Measurements from ENCODE around the gene RAB3B. TPM values are rescaled to one million over a fixed set of nuclear protein-coding genes. Genes with fewer than 3 reads are reported as not detected.

The RAB3B gene
- total and polyA plus RNA-seq, 2 donors = 0.07 to 0.24 TPM

GRCh38 chr1:51941528-51941927 lies 49.0 kb downstream of the RAB3B start:
- Histone ChIP-seq H3K4me1 (ENCODE audit: control insufficient read depth in 2 of 2, insufficient read depth in 2 of 2, low read length in 2 of 2) (no peaks in the 10 kb centered on the region), H3K27me3 (ENCODE audit: control insufficient read depth in 2 of 2, insufficient read depth in 1 of 2, low read length in 1 of 2) (no peaks in the 10 kb centered on the region), H3K9me3 (ENCODE audit: control insufficient read depth in 2 of 2, insufficient read depth in 1 of 2, low read length in 1 of 2) (no peaks in the 10 kb centered on the region), H3K27ac (ENCODE audit: low read depth in 1 of 2, low read length in 1 of 2) (no peak overlapping the region), H3K36me3 (ENCODE audit: control insufficient read depth in 2 of 2, insufficient read depth in 2 of 2, low read length in 1 of 2) (no peaks in the 10 kb centered on the region), H3K4me3 (ENCODE audit: low read length in 2 of 2) (no peak overlapping the region)
- DNase-seq (ENCODE audit: low read depth in 6 of 9, low spot score in 9 of 9) = no peak

DNA sequence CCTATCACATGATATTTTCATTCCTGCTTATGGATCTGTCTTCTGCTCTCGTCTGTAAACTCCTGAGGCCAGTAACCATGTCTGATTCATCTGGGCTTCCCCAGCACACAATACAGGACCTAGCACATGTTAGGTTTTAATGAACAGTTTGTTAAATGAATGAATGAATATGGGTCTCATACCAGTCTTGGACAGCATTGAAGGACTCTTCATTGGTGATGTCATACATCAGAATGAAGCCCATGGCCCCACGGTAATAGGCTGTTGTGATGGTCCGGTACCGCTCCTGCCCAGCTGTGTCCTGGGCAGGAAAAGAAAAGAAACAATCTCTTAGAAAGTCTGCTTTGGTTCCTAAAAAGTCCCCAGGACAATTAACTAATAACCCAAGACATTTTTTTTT lies 53.4 kb downstream of the RAB3B start:
- no peaks in the 10 kb centered on the region for H3K9me3 ChIP-seq (ENCODE audit: control insufficient read depth in 2 of 2, insufficient read depth in 1 of 2, low read length in 1 of 2)
- no peak overlapping the region for H3K27ac ChIP-seq (ENCODE audit: low read depth in 1 of 2, low read length in 1 of 2)
- no peak for DNase-seq (ENCODE audit: low read depth in 6 of 9, low spot score in 9 of 9)
- WGBS = 95% methylated on average over 4 of the region's 4 CpGs
- H3K4me1 ChIP-seq (ENCODE audit: control insufficient read depth in 2 of 2, insufficient read depth in 2 of 2, low read length in 2 of 2) = no peaks in the 10 kb centered on the region
- no peaks in the 10 kb centered on the region for H3K36me3 ChIP-seq (ENCODE audit: control insufficient read depth in 2 of 2, insufficient read depth in 2 of 2, low read length in 1 of 2)
- no peak overlapping the region for H3K4me3 ChIP-seq (ENCODE audit: low read length in 2 of 2)
- H3K27me3 ChIP-seq (ENCODE audit: control insufficient read depth in 2 of 2, insufficient read depth in 1 of 2, low read length in 1 of 2) = no peaks in the 10 kb centered on the region

GRCh38 chr1:51936531-51936930 lies 54.0 kb downstream of the RAB3B start:
- 92% methylated on average over 4 of the region's 4 CpGs for WGBS
- Histone ChIP-seq H3K4me1 (ENCODE audit: control insufficient read depth in 2 of 2, insufficient read depth in 2 of 2, low read length in 2 of 2) (no peaks in the 10 kb centered on the region), H3K9me3 (ENCODE audit: control insufficient read depth in 2 of 2, insufficient read depth in 1 of 2, low read length in 1 of 2) (no peaks in the 10 kb centered on the region), H3K27me3 (ENCODE audit: control insufficient read depth in 2 of 2, insufficient read depth in 1 of 2, low read length in 1 of 2) (no peaks in the 10 kb centered on the region), H3K4me3 (ENCODE audit: low read length in 2 of 2) (no peak overlapping the region), H3K36me3 (ENCODE audit: control insufficient read depth in 2 of 2, insufficient read depth in 2 of 2, low read length in 1 of 2) (no peaks in the 10 kb centered on the region), H3K27ac (ENCODE audit: low read depth in 1 of 2, low read length in 1 of 2) (no peak overlapping the region)
- DNase-seq (ENCODE audit: low read depth in 6 of 9, low spot score in 9 of 9) = no peak

DNA sequence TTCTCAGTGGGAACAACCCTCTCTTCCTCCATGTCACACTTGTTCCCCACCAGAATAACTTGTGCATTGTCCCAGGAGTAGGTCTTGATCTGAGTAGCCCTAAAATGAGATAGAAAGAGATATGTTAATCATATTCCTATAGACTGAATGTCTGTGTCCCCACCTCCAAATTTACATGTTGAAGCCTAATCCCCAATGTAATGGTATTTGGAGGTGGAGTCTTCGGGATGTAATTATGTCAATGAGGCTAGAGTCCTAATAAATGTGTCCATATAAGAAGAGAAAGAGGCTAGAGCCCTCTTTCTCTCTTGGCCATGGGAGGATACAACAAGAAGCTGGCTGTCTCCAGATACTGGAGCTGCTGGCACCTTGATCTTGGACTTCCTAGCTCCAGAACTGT lies 57.2 kb downstream of the RAB3B start:
- no peak for DNase-seq (ENCODE audit: low read depth in 6 of 9, low spot score in 9 of 9)
- Histone ChIP-seq H3K4me1 (ENCODE audit: control insufficient read depth in 2 of 2, insufficient read depth in 2 of 2, low read length in 2 of 2) (no peaks in the 10 kb centered on the region), H3K36me3 (ENCODE audit: control insufficient read depth in 2 of 2, insufficient read depth in 2 of 2, low read length in 1 of 2) (no peaks in the 10 kb centered on the region), H3K27me3 (ENCODE audit: control insufficient read depth in 2 of 2, insufficient read depth in 1 of 2, low read length in 1 of 2) (no peaks in the 10 kb centered on the region), H3K9me3 (ENCODE audit: control insufficient read depth in 2 of 2, insufficient read depth in 1 of 2, low read length in 1 of 2) (no peaks in the 10 kb centered on the region), H3K27ac (ENCODE audit: low read depth in 1 of 2, low read length in 1 of 2) (no peak overlapping the region), H3K4me3 (ENCODE audit: low read length in 2 of 2) (no peak overlapping the region)
- 100% methylated on average over 1 of the region's 1 CpG for WGBS

- Histone ChIP-seq H3K27me3 (ENCODE audit: control insufficient read depth in 2 of 2, insufficient read depth in 1 of 2, low read length in 1 of 2) (no peaks in the 10 kb centered on the region), H3K36me3 (ENCODE audit: control insufficient read depth in 2 of 2, insufficient read depth in 2 of 2, low read length in 1 of 2) (no peaks in the 10 kb centered on the region), H3K9me3 (ENCODE audit: control insufficient read depth in 2 of 2, insufficient read depth in 1 of 2, low read length in 1 of 2) (no peaks in the 10 kb centered on the region), H3K27ac (ENCODE audit: low read depth in 1 of 2, low read length in 1 of 2) (no peak overlapping the region), H3K4me3 (ENCODE audit: low read length in 2 of 2) (no peak overlapping the region), H3K4me1 (ENCODE audit: control insufficient read depth in 2 of 2, insufficient read depth in 2 of 2, low read length in 2 of 2) (no peaks in the 10 kb centered on the region)
- DNase-seq (ENCODE audit: low read depth in 6 of 9, low spot score in 9 of 9) = no peak
Observed at GRCh38 chr1:51930329-51930728, 60.2 kb downstream of the RAB3B start.

DNA sequence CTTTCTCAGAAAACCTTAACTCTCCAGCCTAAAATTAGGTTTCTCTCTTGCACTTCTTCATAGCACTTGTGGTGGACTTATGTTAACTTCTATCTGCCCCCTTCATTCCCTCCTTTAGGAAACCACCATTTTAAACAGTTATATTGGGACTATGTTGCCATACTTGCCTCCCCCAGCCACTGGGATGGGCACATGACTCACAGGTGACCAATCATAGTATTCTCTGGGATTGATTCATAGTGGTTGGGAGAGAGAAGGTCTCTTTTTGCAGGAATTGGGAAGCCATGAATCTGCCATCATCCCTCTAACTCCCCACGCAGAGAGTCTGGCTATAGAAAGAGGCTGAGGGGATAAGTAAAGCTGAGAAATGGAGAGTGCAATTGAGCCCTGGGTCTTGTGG lies 61.6 kb downstream of the RAB3B start:
- Histone ChIP-seq H3K9me3 (ENCODE audit: control insufficient read depth in 2 of 2, insufficient read depth in 1 of 2, low read length in 1 of 2) (no peaks in the 10 kb centered on the region), H3K27me3 (ENCODE audit: control insufficient read depth in 2 of 2, insufficient read depth in 1 of 2, low read length in 1 of 2) (no peaks in the 10 kb centered on the region), H3K4me3 (ENCODE audit: low read length in 2 of 2) (no peak overlapping the region), H3K36me3 (ENCODE audit: control insufficient read depth in 2 of 2, insufficient read depth in 2 of 2, low read length in 1 of 2) (no peaks in the 10 kb centered on the region), H3K4me1 (ENCODE audit: control insufficient read depth in 2 of 2, insufficient read depth in 2 of 2, low read length in 2 of 2) (no peaks in the 10 kb centered on the region), H3K27ac (ENCODE audit: low read depth in 1 of 2, low read length in 1 of 2) (no peak overlapping the region)
- no peak for DNase-seq (ENCODE audit: low read depth in 6 of 9, low spot score in 9 of 9)
- 96% methylated on average over 1 of the region's 1 CpG for WGBS

DNA sequence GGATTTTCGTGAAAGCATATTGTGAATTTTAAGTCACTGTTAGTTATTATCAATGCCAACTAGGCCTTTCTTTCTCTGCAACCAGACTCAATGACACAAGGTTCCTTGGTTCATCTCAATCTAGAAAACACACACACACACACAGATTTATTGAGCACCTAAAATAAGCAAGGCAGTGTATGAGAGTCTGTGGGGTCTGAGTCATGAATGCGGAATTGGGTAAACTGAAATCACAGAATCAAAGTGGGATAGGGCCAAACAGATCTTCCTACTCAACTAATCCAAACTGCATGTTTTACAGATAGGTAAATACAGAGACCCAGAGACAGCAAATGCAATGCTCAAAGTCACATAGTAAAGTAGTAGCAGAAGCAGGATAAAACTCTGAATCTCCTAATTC lies 63.5 kb downstream of the RAB3B start:
- Histone ChIP-seq H3K4me1 (ENCODE audit: control insufficient read depth in 2 of 2, insufficient read depth in 2 of 2, low read length in 2 of 2) (no peaks in the 10 kb centered on the region), H3K27me3 (ENCODE audit: control insufficient read depth in 2 of 2, insufficient read depth in 1 of 2, low read length in 1 of 2) (no peaks in the 10 kb centered on the region), H3K9me3 (ENCODE audit: control insufficient read depth in 2 of 2, insufficient read depth in 1 of 2, low read length in 1 of 2) (no peaks in the 10 kb centered on the region), H3K27ac (ENCODE audit: low read depth in 1 of 2, low read length in 1 of 2) (no peak overlapping the region), H3K4me3 (ENCODE audit: low read length in 2 of 2) (no peak overlapping the region), H3K36me3 (ENCODE audit: control insufficient read depth in 2 of 2, insufficient read depth in 2 of 2, low read length in 1 of 2) (no peaks in the 10 kb centered on the region)
- 94% methylated on average over 2 of the region's 2 CpGs for WGBS
- no peak for DNase-seq (ENCODE audit: low read depth in 6 of 9, low spot score in 9 of 9)

DNA sequence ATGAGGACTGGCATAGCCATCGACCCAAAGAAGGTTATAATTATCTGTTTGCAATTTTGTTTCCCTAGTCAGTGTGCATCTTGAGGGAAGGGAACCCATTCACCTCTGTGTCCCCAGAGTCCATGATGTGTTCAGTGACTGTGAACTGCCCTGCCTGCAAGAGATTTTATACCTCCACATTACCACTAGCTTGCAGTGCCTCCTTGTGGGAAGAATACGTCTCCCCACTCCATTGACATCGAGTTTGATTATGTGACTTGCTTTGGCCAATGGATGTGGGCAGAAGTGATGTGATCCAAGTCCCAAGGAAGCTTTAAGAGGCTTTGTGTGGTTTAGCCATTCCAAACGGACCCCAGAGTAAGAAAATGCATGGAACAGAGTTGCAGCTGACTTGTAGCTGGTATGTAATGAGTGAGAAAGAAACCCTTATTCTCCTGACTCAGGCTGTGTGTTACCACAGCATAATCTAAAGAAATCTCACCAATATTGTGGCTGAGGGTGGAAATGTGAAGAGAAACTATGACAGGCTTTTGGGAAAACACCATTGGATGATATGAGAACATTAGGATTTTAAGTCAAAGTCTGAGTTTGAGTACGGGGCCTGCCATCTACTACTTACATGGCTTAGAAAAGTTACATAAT lies 64.2 kb downstream of the RAB3B start:
- peak in 1 of 9 donors; percentile 4 for DNase-seq (ENCODE audit: low read depth in 6 of 9, low spot score in 9 of 9)
- H3K9me3 ChIP-seq (ENCODE audit: control insufficient read depth in 2 of 2, insufficient read depth in 1 of 2, low read length in 1 of 2) = no peaks in the 10 kb centered on the region
- 86% methylated on average over 5 of the region's 5 CpGs for WGBS
- H3K36me3 ChIP-seq (ENCODE audit: control insufficient read depth in 2 of 2, insufficient read depth in 2 of 2, low read length in 1 of 2) = no peaks in the 10 kb centered on the region
- H3K27ac ChIP-seq (ENCODE audit: low read depth in 1 of 2, low read length in 1 of 2) = no peak overlapping the region
- no peak overlapping the region for H3K4me3 ChIP-seq (ENCODE audit: low read length in 2 of 2)
- no peaks in the 10 kb centered on the region for H3K27me3 ChIP-seq (ENCODE audit: control insufficient read depth in 2 of 2, insufficient read depth in 1 of 2, low read length in 1 of 2)
- no peaks in the 10 kb centered on the region for H3K4me1 ChIP-seq (ENCODE audit: control insufficient read depth in 2 of 2, insufficient read depth in 2 of 2, low read length in 2 of 2)

DNA sequence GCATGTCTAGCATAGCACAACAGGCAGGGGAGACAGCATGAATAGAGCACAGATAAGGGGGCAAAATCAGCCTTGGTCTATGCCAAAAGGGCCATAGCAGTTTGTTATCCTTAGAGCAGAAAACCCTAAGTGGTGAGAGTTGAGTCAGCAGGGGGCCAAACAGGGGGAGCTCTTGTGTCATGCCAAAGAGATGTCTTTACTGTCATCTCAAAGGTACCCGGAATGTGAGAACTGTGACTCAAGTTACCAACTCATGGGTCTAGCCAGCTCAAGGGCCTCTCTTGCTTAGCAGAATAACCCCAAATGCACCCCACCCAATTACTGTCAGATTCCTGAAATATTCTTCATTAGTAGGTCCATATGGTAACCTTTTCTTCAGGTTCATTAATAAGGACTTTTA lies 66.0 kb downstream of the RAB3B start:
- no peak overlapping the region for H3K27ac ChIP-seq (ENCODE audit: low read depth in 1 of 2, low read length in 1 of 2)
- H3K27me3 ChIP-seq (ENCODE audit: control insufficient read depth in 2 of 2, insufficient read depth in 1 of 2, low read length in 1 of 2) = peaks cover 0 to 2% of the 10 kb centered on the region in 2 donors
- DNase-seq (ENCODE audit: low read depth in 6 of 9, low spot score in 9 of 9) = no peak
- H3K36me3 ChIP-seq (ENCODE audit: control insufficient read depth in 2 of 2, insufficient read depth in 2 of 2, low read length in 1 of 2) = no peaks in the 10 kb centered on the region
- H3K4me3 ChIP-seq (ENCODE audit: low read length in 2 of 2) = no peak overlapping the region
- no peaks in the 10 kb centered on the region for H3K9me3 ChIP-seq (ENCODE audit: control insufficient read depth in 2 of 2, insufficient read depth in 1 of 2, low read length in 1 of 2)
- 83% methylated on average over 1 of the region's 1 CpG for WGBS
- H3K4me1 ChIP-seq (ENCODE audit: control insufficient read depth in 2 of 2, insufficient read depth in 2 of 2, low read length in 2 of 2) = no peaks in the 10 kb centered on the region

- 96% methylated on average over 3 of the region's 3 CpGs for WGBS
- no peaks in the 10 kb centered on the region for H3K36me3 ChIP-seq (ENCODE audit: control insufficient read depth in 2 of 2, insufficient read depth in 2 of 2, low read length in 1 of 2)
- H3K4me3 ChIP-seq (ENCODE audit: low read length in 2 of 2) = no peak overlapping the region
- no peaks in the 10 kb centered on the region for H3K4me1 ChIP-seq (ENCODE audit: control insufficient read depth in 2 of 2, insufficient read depth in 2 of 2, low read length in 2 of 2)
- H3K27ac ChIP-seq (ENCODE audit: low read depth in 1 of 2, low read length in 1 of 2) = no peak overlapping the region
- no peak for DNase-seq (ENCODE audit: low read depth in 6 of 9, low spot score in 9 of 9)
- H3K27me3 ChIP-seq (ENCODE audit: control insufficient read depth in 2 of 2, insufficient read depth in 1 of 2, low read length in 1 of 2) = peaks cover 0 to 2% of the 10 kb centered on the region in 2 donors
- no peaks in the 10 kb centered on the region for H3K9me3 ChIP-seq (ENCODE audit: control insufficient read depth in 2 of 2, insufficient read depth in 1 of 2, low read length in 1 of 2)
Observed at GRCh38 chr1:51922040-51922439, 68.5 kb downstream of the RAB3B start.

Measured in thymus (tissue), 11 donors.